B cell (primary cell): ENCODE data around the gene RABGAP1L. TPM values are rescaled to one million over a fixed set of nuclear protein-coding genes. Genes with fewer than 3 reads are reported as not detected.
"Not testable (repeated sequence)": the region's sequence is repeated elsewhere in the genome, so short reads cannot be mapped to it uniquely, and the experiment has no call there.

ENCODE experiments used
- ATAC-seq: fragments of 200-7000 bp; cut with Tn5 transposase; one replicate; pipeline ENCODE4 v1.10.0; 2021; ENCODE audit warnings: low read depth, mild to moderate bottlenecking, moderate number of reproducible peaks, moderate library complexity
- CTCF ChIA-PET: fragments of 350-600 bp; sonication (Branson Sonifier 250); formaldehyde crosslinking; loops from one replicate; lab custom pipeline; 2021; ENCODE audit warnings: antibody characterized with exemption, inconsistent platforms; lab: Charles Lee
- POLR2A ChIA-PET: fragments of 350-600 bp; sonication (Branson Sonifier 250); formaldehyde crosslinking; loops from one replicate; lab custom pipeline; 2021; ENCODE audit warnings: antibody characterized with exemption; lab: Charles Lee
- DNase-seq: peaks from one replicate; pipeline ENCODE4 v3.0.0; 2013
- H2AFZ ChIP-seq: 2 replicates; pipeline ENCODE4 v1.6.1; 2012; ENCODE audit warnings: mild to moderate bottlenecking, low read depth, low read length; ENCODE audit not compliant: insufficient read depth, poor library complexity, severe bottlenecking
- H3K27ac ChIP-seq, 2 donors: 1 replicate in 1 of 2; 2 replicates in 1 of 2; pipeline ENCODE4 v1.5.1; 2012 to 2013; ENCODE audit warnings: low read length in 2 of 2, mild to moderate bottlenecking in 2 of 2, moderate library complexity in 1 of 2
- H3K27me3 ChIP-seq, 4 experiments: fragments of 200-600 bp in 1 of 4; sonication (generic) in 1 of 4; replicated peaks in 1 of 4; 1 replicate in 2 of 4; 2 replicates in 2 of 4; pipeline versions ENCODE4 v1.6.1 to v1.7.0; 2013 to 2016; ENCODE audit warnings: low read length in 3 of 4, mild to moderate bottlenecking in 2 of 4, mixed read lengths in 1 of 4, moderate library complexity in 1 of 4; ENCODE audit not compliant: insufficient read depth in 4 of 4, control insufficient read depth in 3 of 4; ENCODE audit errors: control extremely low read depth in 1 of 4
- H3K36me3 ChIP-seq, 2 experiments: replicated peaks in 1 of 2; 1 replicate in 1 of 2; 2 replicates in 1 of 2; pipeline versions ENCODE4 v1.6.1 to v1.7.1; 2013; ENCODE audit warnings: low read length in 1 of 2; ENCODE audit not compliant: insufficient read depth in 2 of 2, control insufficient read depth in 1 of 2; ENCODE audit errors: control extremely low read depth in 1 of 2, extremely low read depth in 1 of 2
- H3K4me1 ChIP-seq, 2 donors: fragments of 200-600 bp in 1 of 2; sonication (generic) in 1 of 2; 1 replicate in 1 of 2; 2 replicates in 1 of 2; pipeline versions ENCODE4 v1.5.1 to v1.6.1; 2013 to 2017; ENCODE audit warnings: low read length in 2 of 2; ENCODE audit not compliant: control insufficient read depth in 2 of 2, insufficient read depth in 2 of 2
- H3K4me2 ChIP-seq: replicated peaks from 2 replicates; pipeline ENCODE3; 2012; ENCODE audit warnings: mild to moderate bottlenecking, low read depth, low read length; ENCODE audit not compliant: poor library complexity, severe bottlenecking
- H3K4me3 ChIP-seq, 5 experiments: fragments of 200-600 bp in 1 of 5; sonication (generic) in 1 of 5; 1 replicate in 3 of 5; 2 replicates in 2 of 5; pipeline versions ENCODE4 v1.5.1 to v1.7.0; 2011 to 2016; ENCODE audit warnings: low read length in 4 of 5, mild to moderate bottlenecking in 4 of 5, low read depth in 2 of 5, control low read depth in 1 of 5, moderate library complexity in 1 of 5; ENCODE audit not compliant: insufficient read depth in 1 of 5; ENCODE audit errors: control extremely low read depth in 1 of 5, extremely low read depth in 1 of 5
- H3K79me2 ChIP-seq: fragments of 200-600 bp; sonication (generic); one replicate; pipeline ENCODE4 v1.6.0; 2016; ENCODE audit warnings: low read length; ENCODE audit not compliant: control insufficient read depth, insufficient read depth
- H3K9ac ChIP-seq: fragments of 200-600 bp; sonication (generic); 2 replicates; pipeline ENCODE4 v1.6.1; 2017; ENCODE audit warnings: mild to moderate bottlenecking, low read length, moderate library complexity
- H3K9me3 ChIP-seq, 3 donors: one replicate each; pipeline versions ENCODE4 v1.6.1 to v1.7.1; 2013; ENCODE audit warnings: low read length in 2 of 3; ENCODE audit not compliant: control insufficient read depth in 2 of 3, insufficient read depth in 1 of 3; ENCODE audit errors: control extremely low read depth in 1 of 3
- H4K20me1 ChIP-seq: 2 replicates; pipeline ENCODE4 v1.6.0; 2012; ENCODE audit warnings: mild to moderate bottlenecking, low read length; ENCODE audit not compliant: insufficient read depth, control insufficient read depth, poor library complexity, severe bottlenecking
- H3K27ac Mint-ChIP-seq: one replicate; pipeline ENCODE4 v1.8.0; 2021; ENCODE audit warnings: mixed read lengths
- H3K27me3 Mint-ChIP-seq: one replicate; pipeline ENCODE4 v1.8.0; 2021; ENCODE audit warnings: mixed read lengths
- H3K4me1 Mint-ChIP-seq: one replicate; pipeline ENCODE4 v1.8.0; 2021; ENCODE audit warnings: mixed read lengths
- H3K4me3 Mint-ChIP-seq: one replicate; pipeline ENCODE4 v1.8.0; 2021; ENCODE audit warnings: mixed read lengths
- H3K9me3 Mint-ChIP-seq: one replicate; pipeline ENCODE4 v1.8.0; 2022; ENCODE audit warnings: mixed read lengths; ENCODE audit not compliant: insufficient read depth
- CTCF ChIP-seq: fragments of 200-600 bp; IDR thresholded peaks from one replicate; pipeline ENCODE4 v1.8.0; 2022; ENCODE audit warnings: antibody characterized with exemption, mild to moderate bottlenecking
- EZH2 ChIP-seq: IDR thresholded peaks from 2 replicates; pipeline ENCODE4 v1.6.1; 2012; ENCODE audit warnings: borderline replicate concordance, low read depth, mild to moderate bottlenecking, moderate library complexity, low read length; ENCODE audit not compliant: insufficient read depth, poor library complexity, severe bottlenecking
- WGBS: methylation state at CpG from one replicate; pipeline ENCODE4 v1.1.5; 2013; ENCODE audit warnings: missing lambda C conversion rate; ENCODE audit not compliant: insufficient coverage; 5-methylcytosine and 5-hydroxymethylcytosine counted together
- intact Hi-C: fragments of 100-400 bp; cut with micrococcal nuclease; formaldehyde crosslinking; loops from one replicate; pipeline ENCODE4 v1.10.0; 2022
- polyA plus RNA-seq: library from polyadenylated mRNA; depleted of rRNA; stranded (reverse); fragments of >200 nt; gene quantifications from 2 replicates; pipeline ENCODE4 v1.2.3, GENCODE V29; 2012
- small RNA-seq: library from RNA; depleted of rRNA; stranded (forward); fragments of <200 nt; gene quantifications from one replicate; pipeline ENCODE3, GENCODE V24; 2012; ENCODE audit warnings: low replicate concordance, low read depth; ENCODE audit not compliant: insufficient read length
- total RNA-seq, 2 donors: library from RNA; stranded (reverse); fragments of 120-200 nt in 1 of 2; gene quantifications; 1 replicate in 1 of 2; 2 replicates in 1 of 2; pipeline versions ENCODE4 v1.2.3 to v1.2.4, GENCODE V29; 2013 to 2022

RABGAP1L gene
- total and polyA plus RNA-seq, 2 donors (not counting 1 experiment from before 2014, with no cell fraction given), result 34.9 to 159 TPM

- H3K27ac Mint-ChIP-seq, result no peak overlapping the region
- no peak for TF ChIP-seq EZH2
- no peak for TF ChIP-seq CTCF
Measured at GRCh38 chr1:175043824-175044223, 884.5 kb downstream of the RABGAP1L start.

GRCh38 chr1:175044591-175044990 lies 885.3 kb downstream of the RABGAP1L start:
- WGBS, result 85% methylated on average over 18 of the region's 18 CpGs
- H3K4me1 ChIP-seq, H3K9me3 Mint-ChIP-seq, CTCF ChIA-PET, DNase-seq, H2AFZ ChIP-seq, H3K27me3 ChIP-seq, POLR2A ChIA-PET, intact Hi-C loops, H4K20me1 ChIP-seq, H3K4me2 ChIP-seq, H3K79me2 ChIP-seq, H3K27ac ChIP-seq, H3K4me3 Mint-ChIP-seq, H3K4me3 ChIP-seq, H3K4me1 Mint-ChIP-seq, H3K36me3 ChIP-seq, H3K27ac Mint-ChIP-seq, ATAC-seq, H3K9me3 ChIP-seq, H3K9ac ChIP-seq: not testable (repeated sequence)
- H3K27me3 Mint-ChIP-seq, result peaks cover 38% of the 10 kb centered on the region

More at GRCh38 chr1:175043824-175044223, 884.5 kb downstream of the RABGAP1L start:
- Mint-ChIP-seq H3K9me3 (no peaks in the 10 kb centered on the region), H3K4me1 (no peaks in the 10 kb centered on the region), H3K4me3 (no peak overlapping the region), H3K27me3 (peaks cover 33% of the 10 kb centered on the region)
- H3K27me3 ChIP-seq, result no peaks in the 10 kb centered on the region
- H3K79me2 ChIP-seq, result no peaks in the 10 kb centered on the region
- H4K20me1 ChIP-seq, result no peaks in the 10 kb centered on the region
- H2AFZ ChIP-seq, result no peak overlapping the region
- H3K9ac ChIP-seq, result no peak overlapping the region
- no peak overlapping the region for H3K27ac ChIP-seq
- no peaks in the 10 kb centered on the region for H3K36me3 ChIP-seq
- H3K4me1 ChIP-seq, result no peaks in the 10 kb centered on the region
- POLR2A ChIA-PET, result no interaction called here
- intact Hi-C loops, result no loop called here
- H3K4me2 ChIP-seq, result no peak overlapping the region
- DNase-seq, result no peak
- H3K4me3 ChIP-seq, result no peak overlapping the region
- CTCF ChIA-PET, result no interaction called here
- H3K9me3 ChIP-seq, result no peaks in the 10 kb centered on the region
- 93% methylated on average over 17 of the region's 19 CpGs for WGBS
- no peak for ATAC-seq

Small RNA genes within 50 kb of the gene (small RNA-seq; reads per million reads assigned to genes)
- gene BANF1P4, result not detected
- gene RF00019, result not detected
- not detected for gene RNU6-307P

Other genes starting within 250 kb of the RABGAP1L start
- not detected in 2 replicates for gene SERPINC1, start 242.2 kb upstream of the RABGAP1L start, total RNA-seq
- 0.12 TPM in 1 of 2 replicates, not detected in the other for gene SERPINC1, start 242.2 kb upstream of the RABGAP1L start, polyA plus RNA-seq
- gene RC3H1, start 137.2 kb upstream of the RABGAP1L start, total RNA-seq, result 84.4 and 84.5 TPM in 2 replicates
- gene RC3H1, start 137.2 kb upstream of the RABGAP1L start, polyA plus RNA-seq, result 6.8 and 8.5 TPM in 2 replicates